HG02852 (cell line): ENCODE results near the gene MYO1E.

Source experiments
- ATAC-seq: cut with Tn5 transposase; IDR thresholded peaks from one replicate; pipeline ENCODE4 v1.9.1; 2021; ENCODE audit warnings: mild to moderate bottlenecking, moderate library complexity; ENCODE audit not compliant: unreplicated experiment

Gene MYO1E

GRCh38 chr15:59268852-59269407 is 103.7 kb downstream of the MYO1E start:
- no peak for ATAC-seq

- ATAC-seq: no peak
Observed at GRCh38 chr15:59268168-59268851, 104.4 kb downstream of the MYO1E start.

GRCh38 chr15:59266028-59266427 is 106.6 kb downstream of the MYO1E start:
- ATAC-seq: no peak

- no peak for ATAC-seq
Observed at GRCh38 chr15:59262316-59262715, 110.4 kb downstream of the MYO1E start.

GRCh38 chr15:59260090-59260489 is 112.6 kb downstream of the MYO1E start:
- no peak for ATAC-seq

GRCh38 chr15:59259137-59259943 is 113.3 kb downstream of the MYO1E start:
- no peak for ATAC-seq

GRCh38 chr15:59258317-59258716 is 114.4 kb downstream of the MYO1E start:
- ATAC-seq: no peak

- ATAC-seq: no peak
Observed at GRCh38 chr15:59257140-59257539, 115.5 kb downstream of the MYO1E start.

- ATAC-seq: no peak
Observed at GRCh38 chr15:59256482-59256881, 116.2 kb downstream of the MYO1E start.

GRCh38 chr15:59255680-59256336 is 116.9 kb downstream of the MYO1E start:
- no peak for ATAC-seq

- ATAC-seq: no peak
Observed at GRCh38 chr15:59252137-59252536, 120.5 kb downstream of the MYO1E start.

- ATAC-seq: peak; percentile 65
Observed at GRCh38 chr15:59251001-59251845, 121.4 kb downstream of the MYO1E start.

- ATAC-seq: no peak
Observed at GRCh38 chr15:59250249-59250648, 122.4 kb downstream of the MYO1E start.

- ATAC-seq: no peak
Observed at GRCh38 chr15:59249816-59250215, 122.9 kb downstream of the MYO1E start.

GRCh38 chr15:59247364-59247763 is 125.3 kb downstream of the MYO1E start:
- ATAC-seq: no peak

GRCh38 chr15:59245559-59245958 is 127.1 kb downstream of the MYO1E start:
- no peak for ATAC-seq

GRCh38 chr15:59244337-59244736 is 128.3 kb downstream of the MYO1E start:
- peak; percentile 86 for ATAC-seq

- no peak for ATAC-seq
Observed at GRCh38 chr15:59243622-59244021, 129.0 kb downstream of the MYO1E start.

GRCh38 chr15:59242649-59243048 is 130.0 kb downstream of the MYO1E start:
- no peak for ATAC-seq

- ATAC-seq: no peak
Observed at GRCh38 chr15:59240036-59240435, 132.6 kb downstream of the MYO1E start.

GRCh38 chr15:59237924-59238331 is 134.7 kb downstream of the MYO1E start:
- ATAC-seq: peak; percentile 65
